ENCODE data around the gene CSK. TPM values are rescaled to one million over a fixed set of nuclear protein-coding genes. Genes with fewer than 3 reads are reported as not detected.
A peak's percentile ranks its signal among the peaks of the same experiment; 100 is the strongest.

Gene CSK
- total RNA-seq, 1 experiment from 2014 or later, result 103 TPM

DNA sequence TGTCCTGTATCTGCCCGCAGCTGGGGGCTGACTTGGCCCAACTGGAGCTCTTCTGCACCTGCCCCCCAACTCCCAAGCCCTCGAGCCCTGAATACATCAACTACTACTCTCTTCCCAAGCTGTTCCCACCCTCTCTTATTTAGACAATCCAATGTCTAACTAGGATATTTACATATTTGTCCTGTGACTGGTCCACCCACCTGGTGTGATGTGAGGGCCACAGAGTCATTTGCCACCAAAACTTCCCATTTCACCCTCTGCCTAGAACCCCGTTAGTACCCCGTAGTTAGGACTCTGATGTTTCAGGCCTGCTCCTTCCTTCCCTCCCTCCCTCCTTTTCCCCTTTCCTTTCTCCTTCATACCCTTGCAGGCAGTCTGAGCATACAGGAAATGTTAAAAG, 50.9 kb downstream of the CSK start:
- ChIA-PET CTCF (no interaction called here), POLR2A (ENCODE audit: low non-redundant PET) (no interaction called here)
- no peak for DNase-seq (ENCODE audit: low spot score)
- TF ChIP-seq EZH2 (IDR thresholded peaks at IDR 0.05; ENCODE audit: borderline replicate concordance, low read depth, low read length, poor library complexity, severe bottlenecking), result no peak
- TF ChIP-seq, protein P1, sequence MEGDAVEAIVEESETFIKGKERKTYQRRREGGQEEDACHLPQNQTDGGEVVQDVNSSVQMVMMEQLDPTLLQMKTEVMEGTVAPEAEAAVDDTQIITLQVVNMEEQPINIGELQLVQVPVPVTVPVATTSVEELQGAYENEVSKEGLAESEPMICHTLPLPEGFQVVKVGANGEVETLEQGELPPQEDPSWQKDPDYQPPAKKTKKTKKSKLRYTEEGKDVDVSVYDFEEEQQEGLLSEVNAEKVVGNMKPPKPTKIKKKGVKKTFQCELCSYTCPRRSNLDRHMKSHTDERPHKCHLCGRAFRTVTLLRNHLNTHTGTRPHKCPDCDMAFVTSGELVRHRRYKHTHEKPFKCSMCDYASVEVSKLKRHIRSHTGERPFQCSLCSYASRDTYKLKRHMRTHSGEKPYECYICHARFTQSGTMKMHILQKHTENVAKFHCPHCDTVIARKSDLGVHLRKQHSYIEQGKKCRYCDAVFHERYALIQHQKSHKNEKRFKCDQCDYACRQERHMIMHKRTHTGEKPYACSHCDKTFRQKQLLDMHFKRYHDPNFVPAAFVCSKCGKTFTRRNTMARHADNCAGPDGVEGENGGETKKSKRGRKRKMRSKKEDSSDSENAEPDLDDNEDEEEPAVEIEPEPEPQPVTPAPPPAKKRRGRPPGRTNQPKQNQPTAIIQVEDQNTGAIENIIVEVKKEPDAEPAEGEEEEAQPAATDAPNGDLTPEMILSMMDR (conservative IDR thresholded peaks at IDR 0.05; ENCODE audit: low read depth, low read length), result no peak
- Histone ChIP-seq H3K36me3 (ENCODE audit: insufficient read depth, low read length, poor library complexity, severe bottlenecking) (no peaks in the 10 kb centered on the region), H3K27ac (ENCODE audit: low read depth, low read length, poor library complexity, severe bottlenecking) (no peak overlapping the region), H3K4me1 (ENCODE audit: insufficient read depth, low read length, poor library complexity, severe bottlenecking) (no peaks in the 10 kb centered on the region), H3K9me3 (ENCODE audit: low read depth, low read length, poor library complexity, severe bottlenecking) (no peaks in the 10 kb centered on the region), H3K27me3 (replicated peaks; ENCODE audit: insufficient read depth, low read depth, low read length, poor library complexity) (peaks cover 3% of the 10 kb centered on the region), H3K4me3 (ENCODE audit: low read depth, low read length, poor library complexity, severe bottlenecking) (no peak overlapping the region)
- BruUV-seq (replicated peaks), result no TSS peak
- intact Hi-C loops (cut with micrococcal nuclease; ENCODE audit: unreplicated experiment), result no loop called here

DNA sequence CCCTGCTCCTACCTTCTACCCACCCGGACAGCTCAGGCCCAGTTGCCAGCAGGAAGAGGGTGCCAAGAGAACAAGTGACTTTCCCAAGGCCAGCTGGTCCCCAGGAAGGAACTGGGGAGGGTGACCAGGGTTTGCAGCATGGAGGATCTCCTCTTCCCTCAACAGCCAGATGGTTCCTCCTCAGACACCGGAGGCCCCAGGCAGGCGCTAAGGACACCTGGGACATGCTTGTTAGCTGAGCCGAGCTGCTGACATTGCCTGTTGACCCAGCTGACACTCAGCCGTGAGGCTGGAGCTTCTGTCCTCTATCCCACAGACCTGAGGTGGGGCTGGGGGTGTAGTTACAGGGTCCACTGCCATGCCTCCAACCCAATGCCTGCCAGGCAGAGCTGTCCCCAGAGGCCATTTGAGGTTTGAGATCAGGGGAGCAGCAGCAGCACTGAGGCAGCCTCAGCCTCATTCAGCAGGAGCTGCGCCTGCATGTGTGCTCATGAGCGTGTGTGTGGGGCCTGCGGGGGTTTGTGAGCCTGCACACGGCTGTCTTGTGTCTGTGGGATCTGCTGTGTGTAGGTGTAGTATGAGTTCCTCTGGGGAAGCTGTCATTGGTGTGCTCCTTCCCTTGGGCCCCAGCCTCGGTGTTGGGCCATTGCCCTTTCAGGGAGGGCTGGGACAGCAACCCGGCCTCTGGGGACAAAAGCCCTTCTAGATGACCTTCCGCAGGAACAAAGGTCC, 51.7 kb downstream of the CSK start:
- intact Hi-C loops (cut with micrococcal nuclease; ENCODE audit: unreplicated experiment), result no loop called here
- DNase-seq (ENCODE audit: low spot score), result no peak
- no peaks in the 10 kb centered on the region for H3K27me3 ChIP-seq (replicated peaks; ENCODE audit: insufficient read depth, low read depth, low read length, poor library complexity)
- ChIA-PET CTCF (no interaction called here), POLR2A (ENCODE audit: low non-redundant PET) (no interaction called here)
- no peak for TF ChIP-seq EZH2 (IDR thresholded peaks at IDR 0.05; ENCODE audit: borderline replicate concordance, low read depth, low read length, poor library complexity, severe bottlenecking)
- TF ChIP-seq, protein P1 (conservative IDR thresholded peaks at IDR 0.05; ENCODE audit: low read depth, low read length), result no peak
- H3K4me3 ChIP-seq (ENCODE audit: low read depth, low read length, poor library complexity, severe bottlenecking), result no peak overlapping the region
- H3K9me3 ChIP-seq (ENCODE audit: low read depth, low read length, poor library complexity, severe bottlenecking), result no peaks in the 10 kb centered on the region
- H3K36me3 ChIP-seq (ENCODE audit: insufficient read depth, low read length, poor library complexity, severe bottlenecking), result no peaks in the 10 kb centered on the region
- BruUV-seq (replicated peaks), result no TSS peak
- H3K4me1 ChIP-seq (ENCODE audit: insufficient read depth, low read length, poor library complexity, severe bottlenecking), result no peaks in the 10 kb centered on the region
- H3K27ac ChIP-seq (ENCODE audit: low read depth, low read length, poor library complexity, severe bottlenecking), result no peak overlapping the region

DNA sequence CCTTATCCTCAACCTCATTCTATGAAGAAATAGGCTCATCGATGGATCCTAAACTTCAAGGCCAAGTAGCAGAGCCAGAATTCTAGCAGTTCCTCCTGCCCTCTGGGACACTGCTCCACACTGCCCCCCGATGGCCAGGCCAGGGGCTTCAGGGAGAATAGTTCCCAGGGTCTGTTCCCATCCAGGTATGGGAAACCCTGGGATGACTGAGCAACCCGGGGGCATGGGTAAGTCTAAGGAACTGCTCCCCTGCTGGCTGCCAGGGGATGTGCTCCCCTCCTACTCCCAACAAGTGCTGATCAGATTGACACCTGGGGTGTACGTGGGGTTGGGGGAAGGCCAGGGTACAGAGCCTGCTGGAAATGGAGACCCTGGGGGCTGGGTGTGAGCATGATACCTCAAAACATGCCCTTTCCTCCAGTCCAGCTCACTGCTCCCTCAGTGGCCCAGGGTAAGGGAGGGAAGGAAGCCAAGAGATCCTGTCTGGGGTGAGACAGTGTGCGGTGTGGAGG, 53.5 kb downstream of the CSK start:
- no peak overlapping the region for H3K4me3 ChIP-seq (ENCODE audit: low read depth, low read length, poor library complexity, severe bottlenecking)
- H3K36me3 ChIP-seq (ENCODE audit: insufficient read depth, low read length, poor library complexity, severe bottlenecking), result peaks cover 4% of the 10 kb centered on the region
- H3K27me3 ChIP-seq (replicated peaks; ENCODE audit: insufficient read depth, low read depth, low read length, poor library complexity), result no peaks in the 10 kb centered on the region
- no TSS peak for BruUV-seq (replicated peaks)
- TF ChIP-seq, protein P1 (conservative IDR thresholded peaks at IDR 0.05; ENCODE audit: low read depth, low read length), result peak; percentile 87
- TF ChIP-seq EZH2 (IDR thresholded peaks at IDR 0.05; ENCODE audit: borderline replicate concordance, low read depth, low read length, poor library complexity, severe bottlenecking), result no peak
- ChIA-PET POLR2A (ENCODE audit: low non-redundant PET) (no interaction called here), CTCF (interaction anchor here (1.4 kb wide), 1 partner anchor 64 kb away, joined by 7 read pairs; no protein-coding TSS in a partner anchor)
- intact Hi-C loops (cut with micrococcal nuclease; ENCODE audit: unreplicated experiment), result loop anchor here (5.0 kb wide), 1 partner anchor 63 kb away; no protein-coding TSS in a partner anchor
- DNase-seq (ENCODE audit: low spot score), result peak; percentile 77
- H3K4me1 ChIP-seq (ENCODE audit: insufficient read depth, low read length, poor library complexity, severe bottlenecking), result no peaks in the 10 kb centered on the region
- H3K9me3 ChIP-seq (ENCODE audit: low read depth, low read length, poor library complexity, severe bottlenecking), result no peaks in the 10 kb centered on the region
- H3K27ac ChIP-seq (ENCODE audit: low read depth, low read length, poor library complexity, severe bottlenecking), result no peak overlapping the region
